ENCODE data around the gene DOC2A. TPM values are rescaled to one million over a fixed set of nuclear protein-coding genes. Genes with fewer than 3 reads are reported as not detected.

DOC2A gene
- total and polyA plus RNA-seq, 9 of the 15 experiments (the other 6 are each of a cell fraction or from before 2014, with no cell fraction given) = 0.03 to 0.38 (median 0.28) TPM; not detected in 1

GRCh38 chr16:29995911-29996765, 14.7 kb downstream of the DOC2A start, which contains the start of gene INO80E (continued):
- no peak for TF ChIP-seq TSC22D4 (tag; IDR thresholded peaks at IDR 0.05)
- TF ChIP-seq GTF3C2 (IDR thresholded peaks at IDR 0.05; ENCODE audit: borderline replicate concordance, extremely low read depth, insufficient read length) = no peak
- no peak for TF ChIP-seq CBX3 (IDR thresholded peaks at IDR 0.05; ENCODE audit: borderline replicate concordance in 1 of 2, low read length in 2 of 2)
- TF ChIP-seq ZNF280B (CRISPR knock-in tag; IDR thresholded peaks at IDR 0.05) = no peak
- TF ChIP-seq CTCFL (IDR thresholded peaks at IDR 0.05; ENCODE audit: borderline replicate concordance, insufficient read depth, low read depth, low read length, poor library complexity, severe bottlenecking) = no peak
- TF ChIP-seq PRDM10 (IDR thresholded peaks at IDR 0.05; ENCODE audit: partially characterized antibody) = peak; percentile 20
- no peak for TF ChIP-seq TEAD2 (tag; IDR thresholded peaks at IDR 0.05)
- TF ChIP-seq MYBL2 (IDR thresholded peaks at IDR 0.05; ENCODE audit: low read depth) = no peak
- no peak for TF ChIP-seq MYBL2 (CRISPR knock-in tag; IDR thresholded peaks at IDR 0.05; ENCODE audit: borderline replicate concordance)
- TF ChIP-seq SMAD4 (CRISPR knock-in tag; conservative IDR thresholded peaks at IDR 0.05) = 0 out of 2 replicates have a peak, but pooled peaks have one; percentile 7
- no peak for TF ChIP-seq NBN (IDR thresholded peaks at IDR 0.05; ENCODE audit: low read depth)
- TF ChIP-seq MCM2 (IDR thresholded peaks at IDR 0.05; ENCODE audit: low read depth) = no peak
- no peak for TF ChIP-seq ZBTB1 (CRISPR knock-in tag; IDR thresholded peaks at IDR 0.05; ENCODE audit: borderline replicate concordance, low read depth)
- TF ChIP-seq DPF2 (IDR thresholded peaks at IDR 0.05) = 0 out of 2 replicates have a peak, but pooled peaks have one; percentile 6
